Stimulated activated CD4-positive, alpha-beta T cell treated with anti-CD3 and anti-CD28 coated beads, Interleukin-15, amount 100 ng/mL, for 48 hours (primary cell): ENCODE measurements around the gene TMEM222.

Experiments
- DNase-seq, 2 donors: peaks; one replicate each; pipeline ENCODE4 v3.0.0-alpha.2; 2020; ENCODE audit warnings: low read depth in 2 of 2

TMEM222 gene

GRCh38 chr1:27359822-27360158 is 37.8 kb downstream of the TMEM222 start:
- no peak for DNase-seq

- DNase-seq, result no peak
These were observed 38.4 kb downstream of the TMEM222 start for GRCh38 chr1:27360159-27361043.

- DNase-seq, result no peak
These were observed 39.1 kb downstream of the TMEM222 start for GRCh38 chr1:27361044-27361402.

- no peak for DNase-seq
These were observed 39.6 kb downstream of the TMEM222 start for GRCh38 chr1:27361553-27361952.

- DNase-seq, result no peak
These were observed 42.1 kb downstream of the TMEM222 start for GRCh38 chr1:27363766-27364695.

- no peak for DNase-seq
These were observed 42.9 kb downstream of the TMEM222 start for GRCh38 chr1:27364696-27365371.

GRCh38 chr1:27365372-27366112 is 43.6 kb downstream of the TMEM222 start:
- DNase-seq, result peak; percentile 64 to 77

GRCh38 chr1:27366113-27366410 is 44.1 kb downstream of the TMEM222 start:
- peak; percentile 77 to 81 for DNase-seq

- peak in 1 of 2 donors; percentile 59 for DNase-seq
These were observed 44.6 kb downstream of the TMEM222 start, which contains the start of gene MAP3K6 for GRCh38 chr1:27366411-27367159. Gene MAP3K6 (minus strand): TSS chr1:27366961. CDS start chr1:27366597, 364 bp downstream.

GRCh38 chr1:27367160-27367650 is 45.2 kb downstream of the TMEM222 start:
- DNase-seq, result no peak

GRCh38 chr1:27368869-27369582 is 47.1 kb downstream of the TMEM222 start:
- no peak for DNase-seq

- no peak for DNase-seq
These were observed 50.3 kb downstream of the TMEM222 start for GRCh38 chr1:27372022-27372807.

- no peak for DNase-seq
These were observed 51.1 kb downstream of the TMEM222 start for GRCh38 chr1:27372808-27373690.

GRCh38 chr1:27374362-27375086 is 52.6 kb downstream of the TMEM222 start, which contains the start of gene FCN3:
Gene FCN3 (minus strand): TSS chr1:27374824. CDS start chr1:27374818, 6 bp downstream.
- DNase-seq, result no peak

- no peak for DNase-seq
These were observed 56.0 kb downstream of the TMEM222 start for GRCh38 chr1:27377760-27378495.

GRCh38 chr1:27379564-27380122 is 57.7 kb downstream of the TMEM222 start:
- no peak for DNase-seq
